DMS114 treated with DMSO at 0.1 percent for 48 hours (cell line): ENCODE results near the gene ZNF70.

ENCODE experiments used
- DNase-seq: peaks from one replicate; lab custom pipeline; 2025; ENCODE audit not compliant: unreplicated experiment; lab: John Stamatoyannopoulos, UW

ZNF70 gene

DNA sequence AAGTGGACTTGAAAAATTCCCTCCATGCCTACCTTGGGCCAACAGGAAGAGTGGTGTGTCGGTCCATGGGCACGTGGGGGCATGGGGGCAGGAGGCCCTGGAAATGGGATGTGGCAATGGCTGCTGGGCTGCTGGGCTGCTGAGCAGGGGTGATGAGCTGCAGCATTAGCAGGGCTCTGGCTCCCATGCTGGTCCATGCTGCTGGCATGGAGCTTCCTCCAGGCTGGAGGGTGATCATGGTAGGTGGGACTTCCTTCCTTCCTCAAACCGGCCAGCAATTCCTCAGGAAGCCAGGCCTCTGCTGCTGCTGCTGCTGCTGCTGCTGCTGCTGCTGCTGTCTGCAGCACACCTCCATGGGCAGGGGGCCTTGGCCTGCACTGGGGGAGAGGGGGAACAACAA, 55.8 kb downstream of the ZNF70 start:
- no peak for DNase-seq

DNA sequence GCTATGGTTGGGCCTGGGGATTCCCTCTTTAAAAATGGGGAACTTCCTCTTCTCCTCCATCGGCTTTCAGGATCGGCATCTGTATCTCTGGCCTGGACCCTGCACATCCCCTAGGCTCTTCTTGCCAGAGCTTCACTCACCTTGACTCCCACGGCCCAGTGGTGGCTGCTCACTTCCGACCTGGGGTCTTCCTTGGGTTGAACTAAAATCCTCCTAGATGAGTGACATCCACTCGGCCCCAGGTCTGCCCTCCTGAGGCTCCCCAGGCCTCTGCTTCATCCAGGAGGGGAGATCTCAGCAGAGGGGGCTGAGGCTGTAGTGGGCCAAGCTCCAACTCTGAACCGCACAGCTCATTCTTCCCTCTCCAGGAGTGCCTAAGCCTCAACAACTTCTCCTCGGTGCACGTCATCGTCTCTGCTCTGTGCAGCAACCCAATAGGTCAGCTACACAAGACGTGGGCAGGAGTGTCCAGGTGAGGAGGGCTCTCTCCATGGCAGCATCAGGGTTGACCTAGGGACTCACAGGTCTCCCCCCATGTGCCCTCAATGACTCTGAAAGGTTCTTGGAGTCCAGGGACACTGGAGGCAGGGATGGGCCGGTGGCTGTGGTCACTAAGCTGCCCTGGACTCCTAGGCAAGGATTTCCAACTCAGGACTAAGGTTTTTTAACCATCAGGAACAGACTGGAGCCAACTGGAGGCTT, 56.8 kb downstream of the ZNF70 start:
- DNase-seq = no peak

DNA sequence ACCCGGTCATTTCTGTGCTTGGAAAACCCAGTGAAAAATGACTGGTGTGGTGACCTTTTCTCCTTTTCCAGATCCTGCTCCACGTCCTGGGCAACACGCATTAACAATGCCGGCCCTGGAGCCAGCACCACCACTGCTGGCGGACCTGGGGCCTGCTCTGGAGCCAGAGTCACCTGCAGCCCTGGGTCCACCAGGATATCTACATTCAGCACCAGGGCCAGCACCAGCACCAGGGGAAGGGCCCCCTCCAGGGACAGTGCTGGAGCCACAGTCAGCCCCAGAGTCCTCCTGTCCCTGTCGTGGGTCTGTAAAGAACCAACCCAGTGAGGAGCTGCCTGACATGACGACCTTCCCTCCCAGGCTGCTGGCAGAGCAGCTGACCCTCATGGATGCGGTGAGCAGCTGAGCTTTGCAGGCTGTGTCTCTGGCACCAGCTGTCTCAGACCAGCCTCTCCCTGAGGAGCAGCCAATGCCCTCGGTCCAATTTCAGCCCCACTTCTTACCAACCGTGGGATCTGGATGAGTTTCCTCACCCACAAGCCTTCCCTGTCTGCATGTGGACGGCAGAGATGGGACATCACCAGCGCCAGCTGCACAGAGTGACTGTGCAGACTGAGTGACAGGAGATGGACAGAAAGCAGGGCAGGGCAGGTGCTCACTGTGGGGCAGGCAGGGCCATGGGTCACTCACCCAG, 58.2 kb downstream of the ZNF70 start:
- no peak for DNase-seq

GRCh38 chr22:23691748-23692423, 59.0 kb downstream of the ZNF70 start:
- no peak for DNase-seq

DNA sequence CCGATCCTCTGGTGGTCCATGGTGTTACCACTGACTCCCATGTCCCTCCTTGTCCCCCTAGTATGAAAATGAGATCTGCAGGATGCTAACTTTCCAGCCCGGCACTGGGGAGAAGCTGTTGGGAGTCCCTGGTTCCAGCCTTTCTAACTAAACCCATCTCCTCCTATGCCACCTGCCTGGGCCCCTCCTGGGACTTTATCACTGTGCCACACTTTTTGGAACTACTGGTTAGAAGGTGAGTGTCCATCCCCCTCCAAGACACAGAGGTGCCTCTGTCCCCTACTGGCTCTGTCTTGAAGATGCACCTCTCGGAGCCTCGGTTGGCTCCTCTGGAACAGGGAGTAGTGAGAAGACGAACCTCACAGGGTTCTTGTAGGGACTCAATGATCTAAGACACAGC, 60.2 kb downstream of the ZNF70 start, which contains the start of gene RGL4:
Gene RGL4 (plus strand): TSS at position 301 of the 400 bp plus-strand sequence. CDS start 1,018 bp downstream, outside the sequence.
- DNase-seq = no peak

DNA sequence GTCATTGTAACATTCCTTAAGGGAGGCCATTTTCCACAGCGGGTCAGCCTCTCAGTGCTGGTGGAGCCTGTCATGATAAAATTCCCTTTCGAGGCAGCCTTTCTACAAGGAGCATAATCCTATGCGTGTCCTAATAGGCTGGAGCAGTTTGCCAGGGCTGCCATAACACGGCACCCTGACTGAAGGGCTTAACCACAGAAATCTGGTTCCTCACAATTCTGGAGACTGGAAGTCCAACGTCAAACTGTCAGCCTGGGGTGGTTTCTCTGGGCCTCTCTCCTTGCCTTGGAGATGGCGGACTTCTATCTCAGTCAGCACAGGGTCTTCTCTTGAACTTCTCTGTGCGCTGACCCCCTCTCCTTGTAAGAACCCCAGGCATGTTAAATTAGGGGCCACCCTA, 61.5 kb downstream of the ZNF70 start:
- DNase-seq = no peak
